ENCODE measurements around the gene ABHD14A. TPM values are rescaled to one million over a fixed set of nuclear protein-coding genes. Genes with fewer than 3 reads are reported as not detected.

The ABHD14A gene
- total and polyA plus RNA-seq, 3 donors from 2014 or later: 27.7 to 51.6 (median 38.9) TPM

GRCh38 chr3:51947215-51947900 is 27.5 kb upstream of the ABHD14A start:
- Histone ChIP-seq H3K36me3 (ENCODE audit: low read depth, missing control alignments) (no peaks in the 10 kb centered on the region), H3K27me3 (no peaks in the 10 kb centered on the region), H3K9me3 (no peaks in the 10 kb centered on the region), H3K4me1 (peaks cover 9% of the 10 kb centered on the region), H3K4me3 (no peak overlapping the region), H3K27ac (no peak overlapping the region)
- intact Hi-C loops (cut with DNase I; ENCODE audit: low total_unique reads): no loop called here
- WGBS, 2 donors: 78 to 85% methylated on average over 12 to 13 of the region's 13 CpGs
- no peak for DNase-seq
- TF ChIP-seq POLR2A (IDR thresholded peaks at IDR 0.05) (no peak), CTCF (IDR thresholded peaks at IDR 0.05) (no peak)

DNA sequence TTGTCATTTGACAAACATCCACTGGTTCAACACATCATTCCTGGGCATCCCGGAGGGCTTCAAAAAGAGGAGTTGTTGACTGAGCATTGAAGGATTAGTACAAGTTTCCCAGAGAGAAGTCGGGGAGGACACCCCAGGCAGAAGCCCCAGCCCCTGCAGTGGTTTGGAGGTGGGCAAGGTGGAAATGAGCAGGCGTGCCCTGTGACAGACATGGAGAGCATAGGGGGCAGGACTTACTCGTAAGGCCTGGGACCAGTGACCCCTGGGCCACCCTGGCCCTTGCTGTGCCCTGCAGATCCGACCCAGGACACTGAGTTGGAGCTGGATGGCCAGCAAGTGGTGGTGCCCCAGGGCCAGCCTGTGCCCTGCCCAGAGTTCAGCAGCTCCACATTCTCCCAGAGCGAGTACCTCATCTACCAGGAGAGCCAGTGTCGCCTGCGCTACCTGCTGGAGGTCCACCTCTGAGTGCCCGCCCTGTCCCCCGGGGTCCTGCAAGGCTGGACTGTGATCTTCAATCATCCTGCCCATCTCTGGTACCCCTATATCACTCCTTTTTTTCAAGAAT is 26.8 kb upstream of the ABHD14A start:
- 92 to 100% methylated on average over 7 to 9 of the region's 10 CpGs for WGBS, 2 donors
- Histone ChIP-seq H3K4me3 (no peak overlapping the region), H3K9me3 (no peaks in the 10 kb centered on the region), H3K36me3 (ENCODE audit: low read depth, missing control alignments) (no peaks in the 10 kb centered on the region), H3K27me3 (no peaks in the 10 kb centered on the region), H3K4me1 (peaks cover 2% of the 10 kb centered on the region), H3K27ac (no peak overlapping the region)
- intact Hi-C loops (cut with DNase I; ENCODE audit: low total_unique reads): no loop called here
- no peak for TF ChIP-seq CTCF (IDR thresholded peaks at IDR 0.05)
- no peak for TF ChIP-seq POLR2A (IDR thresholded peaks at IDR 0.05)
- DNase-seq: no peak

GRCh38 chr3:51949121-51949520 is 25.7 kb upstream of the ABHD14A start:
- 91 to 100% methylated on average over 4 to 5 of the region's 5 CpGs for WGBS, 2 donors
- intact Hi-C loops (cut with DNase I; ENCODE audit: low total_unique reads): no loop called here
- Histone ChIP-seq H3K36me3 (ENCODE audit: low read depth, missing control alignments) (no peaks in the 10 kb centered on the region), H3K27ac (no peak overlapping the region), H3K4me1 (no peaks in the 10 kb centered on the region), H3K9me3 (no peaks in the 10 kb centered on the region), H3K4me3 (no peak overlapping the region), H3K27me3 (no peaks in the 10 kb centered on the region)
- no peak for TF ChIP-seq POLR2A (IDR thresholded peaks at IDR 0.05)
- no peak for TF ChIP-seq CTCF (IDR thresholded peaks at IDR 0.05)
- DNase-seq: no peak

- WGBS, 2 donors: 90 to 92% methylated on average over 2 of the region's 2 CpGs
- no peaks in the 10 kb centered on the region for H3K27me3 ChIP-seq
- TF ChIP-seq POLR2A (IDR thresholded peaks at IDR 0.05) (no peak), CTCF (IDR thresholded peaks at IDR 0.05) (no peak)
- no peak overlapping the region for H3K27ac ChIP-seq
- H3K4me3 ChIP-seq: no peak overlapping the region
- no peaks in the 10 kb centered on the region for H3K36me3 ChIP-seq (ENCODE audit: low read depth, missing control alignments)
- no peak for DNase-seq
- H3K9me3 ChIP-seq: no peaks in the 10 kb centered on the region
- H3K4me1 ChIP-seq: no peaks in the 10 kb centered on the region
- intact Hi-C loops (cut with DNase I; ENCODE audit: low total_unique reads): no loop called here
Observed at GRCh38 chr3:51950899-51951298, 24.0 kb upstream of the ABHD14A start.

- TF ChIP-seq POLR2A (IDR thresholded peaks at IDR 0.05) (no peak), CTCF (IDR thresholded peaks at IDR 0.05) (no peak)
- Histone ChIP-seq H3K36me3 (ENCODE audit: low read depth, missing control alignments) (no peaks in the 10 kb centered on the region), H3K4me3 (no peak overlapping the region), H3K27me3 (no peaks in the 10 kb centered on the region), H3K27ac (no peak overlapping the region), H3K4me1 (peaks cover 7% of the 10 kb centered on the region), H3K9me3 (no peaks in the 10 kb centered on the region)
- intact Hi-C loops (cut with DNase I; ENCODE audit: low total_unique reads): no loop called here
- no peak for DNase-seq
- 77 to 90% methylated on average over 3 of the region's 3 CpGs for WGBS, 2 donors
Observed at GRCh38 chr3:51953445-51953844, 21.4 kb upstream of the ABHD14A start.

All from testis (tissue), 3 donors.